NCI-H345 (cell line): ENCODE measurements around the gene PSMD4.
"Not testable (repeated sequence)": the region's sequence is repeated elsewhere in the genome, so short reads cannot be mapped to it uniquely, and the experiment has no call there.

Source experiments
- DNase-seq: peaks from one replicate; lab custom pipeline; 2025; lab: John Stamatoyannopoulos, UW

The PSMD4 gene

DNA sequence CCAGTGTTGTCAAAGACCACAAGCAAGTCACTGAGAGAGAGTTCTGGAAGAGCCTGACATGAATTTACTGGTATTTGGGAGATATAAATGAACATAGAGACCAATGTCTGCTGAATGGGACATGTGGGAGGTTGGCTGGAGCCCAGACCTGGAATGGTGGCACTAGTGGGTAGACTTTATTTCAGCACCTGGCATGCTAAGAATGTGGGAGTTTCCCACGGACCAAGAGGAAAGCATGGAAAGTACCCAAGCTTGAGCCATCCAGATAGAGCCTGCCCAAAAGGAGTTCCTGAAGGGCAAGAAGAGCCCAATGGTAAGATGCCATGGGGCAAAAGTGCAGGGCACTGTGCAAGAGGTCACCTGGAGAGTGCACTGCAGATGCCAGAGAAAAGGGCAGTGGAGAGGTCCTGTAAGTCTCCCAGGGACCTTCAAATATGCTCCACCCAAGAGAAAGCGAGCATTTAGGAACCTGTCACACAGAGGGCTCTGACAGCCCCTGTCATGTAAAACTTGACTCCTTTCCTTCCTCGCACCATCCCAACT lies 19.5 kb downstream of the PSMD4 start:
- DNase-seq = no peak

GRCh38 chr1:151275341-151275740 lies 20.8 kb downstream of the PSMD4 start:
- DNase-seq = not testable (repeated sequence)

DNA sequence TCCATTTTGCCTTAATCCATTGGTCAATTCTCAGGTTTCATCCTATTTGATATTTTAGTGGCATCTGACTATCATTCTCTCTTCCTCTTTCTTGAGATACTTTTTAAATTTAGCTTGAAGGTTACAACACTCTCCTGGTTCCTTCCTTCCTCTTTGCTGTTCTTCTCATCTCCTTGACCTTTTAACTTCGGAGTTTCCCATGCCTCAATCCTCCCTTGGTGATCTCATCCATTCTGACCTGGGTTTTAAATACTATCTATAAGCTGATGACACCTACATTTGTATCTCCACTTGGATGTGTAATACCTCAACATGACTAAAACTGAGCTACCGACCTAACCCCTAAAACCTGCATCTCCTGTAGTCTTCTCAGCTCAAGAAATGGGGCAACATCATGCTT lies 22.7 kb downstream of the PSMD4 start:
- no peak for DNase-seq

DNA sequence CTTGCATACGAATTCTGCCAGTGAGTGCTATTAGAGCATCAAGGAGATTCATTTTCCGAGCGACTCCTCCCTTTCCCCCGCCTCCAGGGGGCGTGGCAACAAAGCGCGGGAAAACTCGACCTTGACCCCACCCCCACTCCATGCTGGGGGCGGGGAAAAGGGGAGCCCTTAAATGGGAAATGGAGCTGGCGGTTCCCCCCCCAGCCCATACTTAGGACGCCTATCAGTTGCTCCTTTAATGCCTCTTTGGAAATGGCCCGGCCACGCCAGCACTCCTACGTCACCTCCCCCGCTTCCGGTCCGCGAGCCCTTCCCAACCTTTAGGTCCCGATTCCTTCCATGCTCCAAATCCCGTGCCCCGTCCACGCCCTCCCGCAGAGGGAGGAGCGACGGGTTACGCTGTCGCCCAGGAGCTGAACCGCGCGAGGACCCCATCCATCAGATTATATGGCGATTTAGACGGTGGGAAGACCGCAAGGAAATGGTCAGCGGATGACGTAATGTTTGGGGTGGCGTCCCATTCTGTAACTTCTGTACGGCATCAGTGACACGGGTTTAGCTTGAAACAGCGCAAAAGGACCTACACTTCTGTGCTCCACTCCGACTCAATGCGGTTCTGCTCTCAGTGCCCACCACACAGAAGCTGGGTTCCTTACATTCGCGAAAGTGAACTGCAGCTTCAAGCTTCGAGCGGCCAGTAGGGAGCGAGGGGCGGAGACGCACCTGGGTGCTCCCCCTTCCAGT lies 26.9 kb downstream of the PSMD4 start:
- peak; percentile 100 for DNase-seq

GRCh38 chr1:151281969-151282882 lies 27.7 kb downstream of the PSMD4 start, which contains the start of gene ZNF687:
Gene ZNF687, plus strand, starts transcription at chr1:151282299. Its CDS starts 3,993 bp downstream, at chr1:151286292.
- peak; percentile 100 for DNase-seq

- DNase-seq = peak; percentile 62
These were observed 28.6 kb downstream of the PSMD4 start for GRCh38 chr1:151282883-151283725.

DNA sequence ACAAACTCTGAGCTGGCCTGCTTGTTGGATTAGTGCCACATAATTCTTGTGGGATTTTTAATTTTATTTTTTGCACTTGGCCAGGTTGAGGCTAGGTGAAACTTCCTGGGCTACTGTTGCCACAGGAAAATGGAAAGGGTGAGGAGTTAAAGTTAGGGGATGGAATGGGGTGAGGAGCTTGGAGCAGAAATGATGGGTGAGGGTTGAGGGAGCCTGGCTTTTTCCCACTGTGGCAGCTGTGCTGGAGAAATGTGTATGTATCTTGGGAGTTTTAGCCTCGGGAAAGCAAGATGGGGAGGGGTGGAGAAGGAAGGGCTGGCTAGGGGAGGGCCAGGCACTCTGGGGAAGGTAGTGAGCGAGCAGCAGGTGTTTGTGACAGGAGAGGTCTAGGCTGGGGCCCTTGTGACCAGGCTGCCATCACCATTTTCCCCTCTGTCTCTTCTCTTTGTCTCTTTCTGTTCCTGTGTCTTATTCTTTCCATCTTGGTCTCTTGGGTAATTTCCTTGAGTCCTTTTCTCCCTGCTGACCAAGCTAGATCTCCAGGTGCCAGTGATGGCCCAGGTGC lies 29.6 kb downstream of the PSMD4 start:
- no peak for DNase-seq

- no peak for DNase-seq
These were observed 32.2 kb downstream of the PSMD4 start for GRCh38 chr1:151286619-151287340.

- no peak for DNase-seq
These were observed 32.8 kb downstream of the PSMD4 start for GRCh38 chr1:151287341-151287699.

GRCh38 chr1:151287767-151288500 lies 33.4 kb downstream of the PSMD4 start:
- DNase-seq = no peak

GRCh38 chr1:151288502-151288901 lies 34.0 kb downstream of the PSMD4 start:
- DNase-seq = no peak

DNA sequence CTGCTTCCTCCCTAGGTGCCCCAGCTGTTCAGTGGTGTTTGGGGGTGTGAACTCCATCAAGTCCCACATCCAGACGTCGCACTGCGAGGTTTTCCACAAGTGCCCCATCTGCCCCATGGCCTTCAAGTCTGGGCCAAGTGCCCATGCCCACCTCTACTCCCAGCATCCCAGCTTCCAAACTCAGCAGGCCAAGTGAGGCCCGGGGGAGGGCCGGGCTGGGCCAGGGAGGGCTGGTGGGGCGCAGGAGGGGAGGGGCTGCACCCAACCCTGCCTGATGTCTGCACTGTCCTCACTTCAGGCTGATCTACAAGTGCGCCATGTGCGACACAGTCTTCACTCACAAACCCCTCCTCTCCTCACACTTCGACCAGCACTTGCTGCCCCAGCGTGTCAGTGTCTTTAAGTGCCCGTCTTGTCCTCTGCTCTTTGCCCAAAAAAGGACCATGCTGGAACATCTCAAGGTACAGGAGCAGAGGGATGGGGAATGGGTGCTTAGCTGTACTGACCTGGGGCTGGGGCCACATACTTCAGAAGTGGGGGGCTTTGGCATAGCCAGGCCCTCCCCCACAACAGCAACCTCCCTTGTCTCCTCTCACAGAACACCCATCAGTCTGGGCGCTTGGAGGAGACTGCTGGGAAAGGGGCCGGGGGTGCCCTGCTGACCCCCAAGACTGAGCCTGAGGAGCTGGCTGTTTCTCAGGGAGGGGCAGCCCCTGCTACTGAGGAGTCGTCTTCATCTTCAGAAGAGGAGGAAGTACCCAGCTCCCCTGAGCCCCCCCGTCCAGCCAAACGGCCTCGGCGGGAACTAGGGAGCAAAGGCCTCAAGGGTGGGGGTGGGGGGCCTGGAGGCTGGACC lies 34.8 kb downstream of the PSMD4 start:
- DNase-seq = no peak

DNA sequence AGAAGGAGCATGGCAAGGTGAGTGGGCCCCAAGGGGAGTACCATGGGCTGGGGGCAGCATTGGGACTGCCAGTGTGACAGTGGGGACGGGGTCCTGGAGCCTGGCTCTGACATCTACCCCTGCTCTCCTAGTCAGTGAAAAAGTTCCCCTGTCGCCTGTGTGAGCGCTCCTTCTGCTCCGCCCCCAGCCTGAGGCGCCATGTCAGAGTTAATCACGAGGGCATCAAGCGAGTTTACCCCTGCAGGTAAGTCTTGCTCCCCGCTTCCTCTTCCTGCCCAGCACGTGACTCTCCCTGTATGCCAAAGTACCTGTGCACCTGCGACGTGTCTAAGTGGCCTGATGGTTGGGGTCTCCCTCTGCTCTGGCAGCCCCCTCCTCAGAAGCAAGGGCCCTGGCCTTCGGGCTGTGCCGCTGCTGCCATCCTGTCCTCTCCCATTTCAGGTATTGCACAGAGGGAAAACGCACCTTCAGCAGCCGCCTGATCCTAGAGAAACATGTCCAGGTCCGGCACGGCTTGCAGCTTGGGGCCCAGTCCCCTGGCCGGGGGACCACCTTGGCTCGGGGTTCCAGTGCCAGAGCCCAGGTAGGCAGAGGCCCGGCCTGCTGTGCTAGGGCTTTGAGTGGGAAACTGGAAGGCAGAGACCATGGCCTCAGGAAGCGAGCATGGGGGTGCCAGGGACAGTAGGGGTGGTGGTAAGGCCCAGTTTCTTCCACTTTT lies 35.6 kb downstream of the PSMD4 start:
- DNase-seq = no peak

DNA sequence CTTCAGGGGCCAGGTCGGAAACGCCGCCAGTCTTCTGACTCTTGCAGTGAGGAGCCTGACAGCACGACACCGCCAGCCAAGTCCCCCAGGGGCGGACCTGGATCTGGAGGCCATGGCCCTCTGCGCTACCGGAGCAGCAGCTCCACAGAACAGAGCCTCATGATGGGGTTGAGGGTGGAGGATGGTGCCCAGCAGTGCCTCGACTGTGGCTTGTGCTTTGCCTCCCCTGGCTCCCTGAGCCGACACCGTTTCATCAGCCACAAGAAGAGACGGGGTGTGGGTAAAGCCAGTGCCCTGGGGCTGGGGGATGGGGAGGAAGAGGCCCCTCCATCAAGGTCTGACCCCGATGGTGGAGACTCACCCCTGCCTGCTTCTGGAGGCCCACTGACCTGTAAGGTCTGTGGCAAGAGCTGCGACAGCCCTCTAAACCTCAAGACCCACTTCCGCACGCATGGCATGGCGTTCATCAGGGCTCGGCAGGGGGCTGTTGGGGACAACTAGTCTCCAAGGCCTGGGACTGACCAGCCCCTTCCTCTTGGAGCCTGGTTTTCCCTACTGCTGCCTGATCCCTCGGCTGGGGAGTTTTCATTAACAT lies 36.3 kb downstream of the PSMD4 start:
- no peak for DNase-seq

- DNase-seq = no peak
These were observed 37.9 kb downstream of the PSMD4 start for GRCh38 chr1:151292207-151293030.

- no peak for DNase-seq
These were observed 38.6 kb downstream of the PSMD4 start for GRCh38 chr1:151293093-151293492.

DNA sequence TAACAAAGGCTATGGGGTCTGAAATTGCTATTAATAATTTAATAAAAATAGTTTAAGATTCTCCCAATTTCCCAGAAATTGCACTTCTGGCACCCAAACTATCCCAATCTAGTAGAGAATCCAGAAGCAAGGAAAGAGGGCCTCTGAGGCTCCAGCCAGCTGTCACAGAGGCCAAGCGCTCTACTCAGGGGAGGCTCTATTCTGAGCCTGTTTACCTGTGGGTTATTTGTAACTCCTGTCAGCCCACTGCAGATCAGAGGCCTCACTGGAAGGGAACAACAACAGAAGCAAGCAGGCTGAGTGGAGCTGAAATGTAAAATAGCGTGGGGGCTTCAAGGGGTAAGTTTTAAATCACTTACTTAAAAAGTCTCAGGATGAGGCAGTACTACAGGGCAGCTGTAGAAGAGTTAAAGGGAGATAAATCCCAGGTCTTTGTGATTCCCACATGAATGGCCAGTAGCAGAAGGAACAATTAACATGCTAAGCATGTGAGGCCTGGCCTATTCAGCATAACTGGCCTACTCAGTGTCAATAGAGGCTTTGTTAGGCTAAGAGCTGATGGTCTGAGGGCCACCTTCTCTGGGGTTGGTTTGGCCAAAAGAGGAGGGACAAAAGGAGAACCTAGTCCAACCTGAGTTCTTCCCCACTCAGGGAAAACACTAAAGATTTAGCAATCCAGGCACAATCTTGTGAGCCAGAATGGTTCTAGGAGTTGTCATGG lies 40.4 kb downstream of the PSMD4 start:
- DNase-seq = no peak
